Measurements from ENCODE around the gene LDLRAP1.

DNA sequence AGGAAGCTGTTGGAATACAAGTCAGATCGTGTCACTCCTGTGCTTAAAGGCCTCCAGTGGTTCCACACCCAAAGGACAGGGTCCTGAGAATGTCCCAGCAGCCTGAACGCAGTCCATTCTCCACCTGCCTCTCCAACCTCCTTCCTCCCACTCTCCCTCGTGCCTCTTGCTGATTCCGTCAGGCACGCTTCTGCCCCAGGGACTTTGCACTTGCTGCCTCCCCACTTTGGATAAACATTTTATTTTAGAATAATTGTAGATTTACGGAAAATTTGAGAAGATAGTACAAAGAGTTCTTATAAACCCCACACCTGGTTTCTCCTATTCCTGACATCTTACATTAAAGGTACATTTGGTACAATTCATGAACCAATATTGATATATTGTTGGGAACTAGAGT is 28.4 kb upstream of the LDLRAP1 start:
- TF ChIP-seq, protein P1, sequence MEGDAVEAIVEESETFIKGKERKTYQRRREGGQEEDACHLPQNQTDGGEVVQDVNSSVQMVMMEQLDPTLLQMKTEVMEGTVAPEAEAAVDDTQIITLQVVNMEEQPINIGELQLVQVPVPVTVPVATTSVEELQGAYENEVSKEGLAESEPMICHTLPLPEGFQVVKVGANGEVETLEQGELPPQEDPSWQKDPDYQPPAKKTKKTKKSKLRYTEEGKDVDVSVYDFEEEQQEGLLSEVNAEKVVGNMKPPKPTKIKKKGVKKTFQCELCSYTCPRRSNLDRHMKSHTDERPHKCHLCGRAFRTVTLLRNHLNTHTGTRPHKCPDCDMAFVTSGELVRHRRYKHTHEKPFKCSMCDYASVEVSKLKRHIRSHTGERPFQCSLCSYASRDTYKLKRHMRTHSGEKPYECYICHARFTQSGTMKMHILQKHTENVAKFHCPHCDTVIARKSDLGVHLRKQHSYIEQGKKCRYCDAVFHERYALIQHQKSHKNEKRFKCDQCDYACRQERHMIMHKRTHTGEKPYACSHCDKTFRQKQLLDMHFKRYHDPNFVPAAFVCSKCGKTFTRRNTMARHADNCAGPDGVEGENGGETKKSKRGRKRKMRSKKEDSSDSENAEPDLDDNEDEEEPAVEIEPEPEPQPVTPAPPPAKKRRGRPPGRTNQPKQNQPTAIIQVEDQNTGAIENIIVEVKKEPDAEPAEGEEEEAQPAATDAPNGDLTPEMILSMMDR (IDR thresholded peaks at IDR 0.05 in 2 of 3, conservative IDR thresholded peaks at IDR 0.05 in 1 of 3; ENCODE audit: borderline replicate concordance in 1 of 3, insufficient read depth in 1 of 3, low read depth in 2 of 3, low read length in 2 of 3): no peak
- TF ChIP-seq JUND (IDR thresholded peaks at IDR 0.05) (no peak), SIN3A (IDR thresholded peaks at IDR 0.05; ENCODE audit: low read depth) (no peak)

All from HCT116 (cell line).